SKM-1 (cell line): ENCODE data around the gene SEC24C.

Experiments used
- DNase-seq: peaks from one replicate; lab custom pipeline; 2025; ENCODE audit not compliant: unreplicated experiment; lab: John Stamatoyannopoulos, UW

The SEC24C gene

GRCh38 chr10:73810735-73811465, 66.7 kb downstream of the SEC24C start:
- DNase-seq: no peak

GRCh38 chr10:73812657-73813056, 68.5 kb downstream of the SEC24C start:
- no peak for DNase-seq

GRCh38 chr10:73813333-73813732, 69.2 kb downstream of the SEC24C start:
- DNase-seq: no peak

- no peak for DNase-seq
These were observed 70.2 kb downstream of the SEC24C start for GRCh38 chr10:73814276-73814895.

GRCh38 chr10:73814896-73815718, 70.9 kb downstream of the SEC24C start:
- DNase-seq: peak; percentile 29

- DNase-seq: no peak
These were observed 71.5 kb downstream of the SEC24C start for GRCh38 chr10:73815719-73816030.

GRCh38 chr10:73816917-73817729, 73.0 kb downstream of the SEC24C start:
- no peak for DNase-seq

GRCh38 chr10:73817826-73818225, 73.7 kb downstream of the SEC24C start:
- no peak for DNase-seq

GRCh38 chr10:73818402-73818801, 74.2 kb downstream of the SEC24C start:
- no peak for DNase-seq

- no peak for DNase-seq
These were observed 74.9 kb downstream of the SEC24C start for GRCh38 chr10:73819081-73819480.

- no peak for DNase-seq
These were observed 75.4 kb downstream of the SEC24C start for GRCh38 chr10:73819513-73820093.
